AG08395 (cell line): ENCODE results near the gene CIDEC.
A peak's percentile ranks its signal among the peaks of the same experiment; 100 is the strongest.
"Not testable (repeated sequence)": the region's sequence is repeated elsewhere in the genome, so short reads cannot be mapped to it uniquely, and the experiment has no call there.

Experiments
- DNase-seq: peaks from one replicate; pipeline ENCODE4 v3.0.0; 2012; ENCODE audit warnings: mixed read lengths, low spot score

CIDEC gene

DNA sequence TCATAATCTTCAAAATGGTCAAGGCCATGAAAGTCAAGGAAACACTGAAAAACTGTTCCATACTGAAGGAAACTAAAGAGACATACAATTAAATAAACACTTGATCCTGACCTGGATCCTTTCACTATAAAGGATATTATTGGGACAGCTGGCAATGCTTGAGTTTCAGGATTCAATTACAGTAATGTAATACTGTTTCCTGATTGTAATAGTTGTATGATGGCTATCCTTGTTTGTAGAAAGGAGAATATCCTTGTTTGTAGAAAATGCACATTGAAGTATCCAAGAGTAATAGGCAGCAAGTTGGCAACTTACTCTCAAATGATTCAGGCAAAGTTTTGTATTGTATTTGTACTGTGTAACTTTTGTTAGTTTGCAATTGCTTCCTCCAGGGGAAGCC, 4.6 kb downstream of the CIDEC start:
- no peak for DNase-seq

DNA sequence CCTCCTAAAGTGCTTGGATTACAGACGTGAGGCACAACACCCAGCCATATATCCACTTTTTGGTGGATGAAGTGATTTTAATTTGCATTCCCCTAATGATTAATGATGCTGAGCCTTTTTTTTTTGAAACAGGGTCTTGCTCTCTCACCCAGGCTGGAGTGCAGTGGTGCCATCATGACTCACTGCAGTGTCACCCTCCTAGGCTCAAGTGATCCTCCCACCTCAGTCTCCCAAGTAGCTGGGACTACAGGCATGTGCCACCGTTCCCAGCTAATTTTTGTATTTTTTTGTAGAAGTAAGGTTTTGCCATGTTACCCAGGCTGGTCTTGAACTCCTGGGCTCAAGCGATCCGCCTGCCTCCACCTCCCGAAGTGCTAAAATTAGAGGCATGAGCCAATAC, 8.0 kb downstream of the CIDEC start:
- not testable (repeated sequence) for DNase-seq

DNA sequence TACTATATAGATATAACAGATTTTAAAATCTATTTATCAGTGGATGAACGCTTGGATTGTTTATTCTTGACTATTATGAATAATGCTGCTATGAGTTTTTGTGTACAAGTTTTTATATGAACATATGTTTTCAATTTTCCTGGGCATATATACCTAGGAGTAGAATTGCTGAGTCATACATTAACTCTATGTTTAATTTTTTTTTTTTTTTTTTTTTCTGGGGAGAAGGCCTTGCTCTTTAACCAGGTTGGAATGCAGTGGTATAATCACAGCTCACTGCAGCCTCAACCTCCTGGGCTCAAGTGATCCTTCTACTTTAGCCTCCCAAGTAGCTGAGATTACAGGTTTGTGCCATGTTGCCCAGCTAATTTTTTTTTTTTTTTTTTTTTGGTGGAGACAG, 9.1 kb downstream of the CIDEC start:
- peak; percentile 24 for DNase-seq

DNA sequence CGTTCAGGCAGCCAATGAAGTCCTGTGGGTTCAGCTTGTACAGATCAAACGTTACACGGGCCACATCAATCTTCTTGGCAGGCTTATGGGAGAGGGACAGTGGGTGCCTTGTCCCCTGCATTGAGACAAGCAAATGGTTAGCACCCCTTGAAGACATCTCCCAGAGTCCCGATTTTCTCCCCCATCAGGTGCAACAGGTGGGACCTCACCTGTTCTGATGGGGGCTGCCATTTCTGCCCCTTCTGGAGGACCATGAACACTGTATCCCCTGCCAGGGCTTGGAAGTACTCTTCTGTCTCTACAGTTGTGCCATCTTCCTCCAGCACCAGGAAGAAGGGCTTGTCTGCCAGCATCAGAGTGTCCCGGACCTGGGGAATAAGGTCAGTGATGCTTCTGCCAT, 10.1 kb downstream of the CIDEC start:
- no peak for DNase-seq

DNA sequence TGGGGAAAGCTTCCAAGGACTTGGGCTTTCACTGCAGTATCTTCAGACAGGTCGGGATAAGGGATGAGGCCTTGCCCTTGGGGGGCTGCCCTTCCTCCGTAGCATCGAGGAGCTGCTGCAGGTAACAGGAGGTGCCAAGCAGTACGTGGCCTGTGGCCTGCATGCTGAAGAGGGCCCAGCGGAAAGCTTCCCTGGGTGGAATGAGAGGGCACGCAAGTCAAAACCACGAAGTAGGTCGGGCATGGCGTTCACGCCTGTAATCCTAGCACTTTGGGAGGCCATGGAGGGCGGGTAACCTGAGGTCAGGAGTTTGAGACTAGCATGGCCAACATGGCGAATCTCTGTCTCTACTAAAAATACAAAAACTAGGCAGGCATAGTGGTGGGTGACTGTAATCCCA, 12.9 kb downstream of the CIDEC start:
- DNase-seq, result no peak

DNA sequence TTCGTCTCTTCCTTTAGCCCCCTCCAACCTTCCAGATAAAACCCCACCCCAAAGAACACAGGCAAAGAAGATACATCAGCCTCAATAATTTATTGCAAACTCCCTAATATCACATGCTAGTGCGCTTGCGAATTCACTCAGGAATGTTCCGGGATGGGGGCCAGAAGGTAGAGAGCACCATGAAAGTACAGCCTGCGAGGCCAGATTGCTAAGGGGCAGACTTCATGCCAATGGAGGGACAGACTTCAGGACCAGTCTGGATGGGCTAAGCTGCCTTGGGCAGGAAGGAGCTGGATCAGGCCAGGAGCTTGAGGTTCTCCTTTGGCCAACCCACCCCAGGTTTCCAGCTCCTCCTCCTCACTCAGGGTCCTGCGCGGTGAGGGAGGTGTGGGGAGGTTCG, 13.4 kb downstream of the CIDEC start:
- DNase-seq, result no peak

DNA sequence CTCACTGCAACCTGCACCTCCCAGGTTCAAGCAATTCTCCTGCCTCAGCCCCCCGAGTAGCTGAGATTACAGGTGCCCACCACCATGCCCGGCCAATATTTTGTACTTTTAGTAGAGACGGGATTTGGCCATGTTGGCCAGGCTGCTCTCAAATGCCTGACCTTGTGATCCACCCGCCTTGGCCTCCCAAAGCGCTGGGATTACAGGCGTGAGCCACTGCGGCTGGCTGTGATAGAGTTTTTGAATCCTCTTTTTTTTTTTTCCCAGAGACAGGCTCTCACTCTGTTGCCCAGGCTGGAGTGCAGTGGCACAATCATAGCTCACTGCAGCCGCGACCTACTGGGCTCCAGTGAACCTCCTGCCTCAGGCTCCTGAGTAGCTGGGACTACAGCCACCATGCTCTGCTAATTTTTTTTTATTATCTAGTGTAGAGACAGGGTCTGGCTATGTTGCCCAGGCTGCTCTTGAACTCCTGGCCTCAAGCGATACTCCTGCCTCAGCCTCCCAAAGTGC, 14.9 kb downstream of the CIDEC start:
- DNase-seq, result not testable (repeated sequence)

DNA sequence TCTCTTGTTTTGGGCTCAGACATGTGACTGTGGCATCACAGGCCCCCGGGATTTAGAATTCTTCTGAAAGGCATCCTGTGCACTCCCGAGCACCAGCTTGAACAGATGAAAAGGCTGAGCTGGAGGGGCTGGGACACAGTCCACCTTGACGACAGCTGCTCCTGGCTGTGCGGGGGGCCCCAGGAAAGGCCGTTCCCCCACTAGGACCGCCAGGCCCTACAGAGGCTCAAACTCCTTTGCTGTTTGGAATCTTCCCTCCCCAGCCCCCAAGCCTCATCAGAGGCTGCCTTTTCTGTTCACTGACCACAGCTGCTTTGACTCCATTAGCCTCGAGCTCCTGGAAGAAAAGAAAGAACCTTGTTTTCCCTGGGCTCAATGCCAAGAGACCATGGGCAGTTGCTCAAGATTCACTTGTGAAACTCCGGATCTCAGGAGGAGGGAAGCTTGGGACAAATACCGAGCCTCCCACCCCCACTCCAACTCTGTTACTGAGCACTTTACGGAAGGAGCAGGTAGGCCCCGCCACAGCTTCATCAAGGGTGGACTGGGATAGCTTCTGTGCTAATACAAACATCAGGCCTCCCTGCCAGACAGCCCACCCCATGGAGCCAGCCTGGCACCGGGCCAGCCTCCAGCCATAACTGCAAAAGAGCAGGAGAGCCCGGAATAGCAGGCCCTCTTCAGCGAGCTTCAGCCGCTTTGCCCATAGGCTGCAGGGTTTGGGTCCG, 15.7 kb downstream of the CIDEC start:
- no peak for DNase-seq

DNA sequence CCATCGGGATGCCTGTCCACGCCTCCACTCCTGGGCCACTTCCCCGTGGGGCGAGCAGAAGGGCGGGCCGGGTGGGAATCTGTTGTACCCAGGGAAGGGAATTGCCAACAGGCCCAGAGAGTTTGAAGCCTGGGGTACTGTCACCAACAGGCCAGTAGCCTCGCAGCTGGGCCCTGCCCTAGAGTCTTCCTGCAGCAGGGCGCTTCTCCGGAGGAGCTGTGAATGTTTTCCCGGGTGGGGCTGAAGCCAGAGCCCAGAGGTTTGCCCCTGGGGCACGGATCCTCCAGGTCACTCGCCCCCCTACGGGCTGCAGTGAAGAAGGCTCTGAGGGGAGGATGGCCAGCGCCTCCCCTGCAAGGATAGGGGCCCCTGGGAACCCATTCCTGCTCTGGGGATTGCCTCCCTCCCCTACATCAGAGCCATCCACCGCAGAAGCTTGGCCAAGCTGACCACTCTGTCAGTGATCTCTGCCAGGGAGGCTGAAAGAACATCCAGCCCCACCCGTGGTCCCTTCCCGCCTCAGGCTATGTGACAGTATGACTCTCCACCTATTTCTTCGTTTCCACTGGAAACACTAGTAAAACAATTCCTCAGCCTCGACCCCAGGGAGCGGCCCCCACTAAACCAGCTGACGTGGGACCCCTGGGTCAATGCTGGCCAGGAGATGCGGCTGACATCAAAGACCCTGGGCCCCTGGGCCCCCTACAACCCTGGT, 16.8 kb downstream of the CIDEC start:
- no peak for DNase-seq

DNA sequence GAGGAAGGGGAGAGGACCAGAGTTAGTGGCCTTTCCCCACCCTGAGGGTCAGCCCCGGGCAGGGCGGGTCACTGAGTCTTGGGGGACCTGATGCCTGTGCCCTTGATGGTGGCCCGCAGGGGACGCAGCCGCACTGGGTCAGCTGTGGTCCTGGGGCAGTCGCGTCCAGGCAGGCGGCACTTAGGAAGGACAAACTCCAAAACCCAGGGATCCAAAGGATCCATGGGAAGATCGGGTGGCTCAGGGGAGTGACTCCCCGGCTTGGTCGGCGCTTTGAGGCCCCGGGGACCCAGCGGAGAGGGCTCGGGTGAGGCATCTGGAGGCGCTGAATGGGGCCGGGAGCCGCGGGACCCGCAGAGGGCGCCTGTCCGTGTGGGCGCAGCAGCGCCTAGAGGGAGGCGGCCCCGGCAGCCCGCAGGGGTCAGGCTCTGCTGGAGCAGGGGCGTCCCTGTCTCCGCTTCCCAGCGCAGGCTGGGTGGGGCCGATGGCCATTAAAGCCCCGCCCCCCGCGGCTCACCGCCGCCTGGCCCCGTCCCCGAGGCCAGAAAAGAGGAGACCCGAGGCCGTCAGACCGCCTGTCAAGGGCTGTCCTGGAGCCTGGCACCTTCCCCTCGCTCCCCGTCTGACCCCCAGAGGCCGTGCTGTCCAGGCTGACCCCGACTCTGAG, 17.5 kb downstream of the CIDEC start:
- peak; percentile 77 for DNase-seq

DNA sequence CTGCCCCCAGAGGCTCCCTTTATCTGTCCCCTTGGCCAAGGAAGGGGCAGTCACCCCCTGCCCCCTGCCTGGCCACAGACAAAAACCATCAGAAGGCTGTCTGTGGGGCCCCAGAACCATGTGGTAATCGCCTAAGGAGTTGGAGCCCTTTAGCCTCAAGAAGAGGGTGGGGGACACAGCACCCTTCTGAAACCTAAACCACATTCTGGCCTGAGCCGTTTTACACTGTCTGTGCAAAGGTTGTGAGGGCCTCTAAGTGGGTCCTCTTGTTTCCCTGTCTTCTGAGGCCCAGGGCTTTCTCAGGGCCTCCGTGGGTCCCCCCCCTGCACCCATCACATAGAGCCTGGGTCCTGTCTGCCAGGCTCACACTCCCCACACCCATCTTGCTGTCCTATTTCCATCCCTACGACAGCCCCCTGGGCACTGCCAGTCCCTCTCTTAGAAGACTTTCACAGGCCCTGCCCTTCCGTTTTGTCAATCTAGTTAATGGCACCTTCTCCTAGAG, 18.4 kb downstream of the CIDEC start:
- DNase-seq, result no peak

DNA sequence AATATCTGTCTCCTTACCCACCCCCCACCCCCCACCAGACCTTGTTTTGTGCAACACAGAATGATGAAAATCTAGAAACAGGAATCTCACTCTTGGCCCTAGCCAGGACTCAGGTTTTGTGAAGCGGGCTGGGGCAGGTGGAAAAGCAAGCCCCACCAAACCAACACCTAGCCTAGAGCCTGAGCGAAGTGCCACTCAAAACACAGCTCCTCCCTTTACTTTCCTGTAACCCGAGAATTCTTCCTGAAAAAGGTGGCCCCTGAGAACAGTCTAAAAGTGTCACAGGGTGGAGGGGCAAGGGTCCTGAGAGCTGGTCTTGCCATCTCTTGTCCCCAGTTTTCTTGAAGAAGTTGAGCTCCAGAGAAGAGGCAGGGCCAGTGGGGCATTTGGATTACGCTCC, 18.9 kb downstream of the CIDEC start:
- no peak for DNase-seq

DNA sequence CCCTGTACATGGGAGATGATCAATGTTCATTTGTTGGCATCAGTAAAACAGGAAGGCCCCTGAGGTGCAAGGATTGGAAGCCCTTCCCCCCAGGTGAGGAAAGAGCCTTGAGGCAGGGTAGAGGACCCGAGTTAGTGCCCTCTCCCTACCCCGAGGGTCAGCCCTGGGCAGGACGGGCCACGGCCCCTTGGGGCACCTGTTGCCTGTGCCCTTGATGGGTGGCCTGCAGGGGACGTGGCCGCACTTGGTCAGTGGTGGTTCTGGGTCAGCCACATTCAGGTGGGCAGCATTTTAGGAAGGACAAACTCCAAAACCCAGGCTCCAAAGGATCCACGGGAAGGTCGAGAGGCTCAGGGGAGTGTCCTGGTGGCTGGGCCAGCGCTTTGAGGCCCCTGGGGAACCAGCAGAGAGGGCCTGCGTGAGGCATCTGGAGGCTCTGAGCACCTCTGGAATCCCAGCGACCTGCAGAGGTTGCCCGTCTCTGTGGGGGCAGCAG, 20.5 kb downstream of the CIDEC start:
- DNase-seq, result no peak

DNA sequence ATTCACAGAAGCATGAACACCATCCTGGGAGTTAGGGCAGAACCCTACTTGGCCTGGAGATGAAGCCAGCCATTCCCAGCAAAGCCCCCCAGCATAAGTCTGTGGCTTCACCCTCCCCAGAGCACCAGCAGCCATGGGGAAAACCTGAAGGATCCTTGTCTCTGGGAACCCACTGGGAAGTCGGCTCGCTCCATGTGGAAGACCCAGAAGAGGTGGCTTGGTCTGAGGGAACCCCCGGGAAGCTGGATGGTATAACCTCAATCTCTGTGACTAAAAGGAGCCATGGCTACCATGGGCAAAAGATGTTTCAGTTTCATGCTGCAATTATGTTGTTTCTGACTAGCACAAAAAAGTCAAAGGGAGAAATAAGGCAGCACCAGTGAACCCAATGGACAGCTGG, 24.5 kb downstream of the CIDEC start:
- DNase-seq, result no peak

DNA sequence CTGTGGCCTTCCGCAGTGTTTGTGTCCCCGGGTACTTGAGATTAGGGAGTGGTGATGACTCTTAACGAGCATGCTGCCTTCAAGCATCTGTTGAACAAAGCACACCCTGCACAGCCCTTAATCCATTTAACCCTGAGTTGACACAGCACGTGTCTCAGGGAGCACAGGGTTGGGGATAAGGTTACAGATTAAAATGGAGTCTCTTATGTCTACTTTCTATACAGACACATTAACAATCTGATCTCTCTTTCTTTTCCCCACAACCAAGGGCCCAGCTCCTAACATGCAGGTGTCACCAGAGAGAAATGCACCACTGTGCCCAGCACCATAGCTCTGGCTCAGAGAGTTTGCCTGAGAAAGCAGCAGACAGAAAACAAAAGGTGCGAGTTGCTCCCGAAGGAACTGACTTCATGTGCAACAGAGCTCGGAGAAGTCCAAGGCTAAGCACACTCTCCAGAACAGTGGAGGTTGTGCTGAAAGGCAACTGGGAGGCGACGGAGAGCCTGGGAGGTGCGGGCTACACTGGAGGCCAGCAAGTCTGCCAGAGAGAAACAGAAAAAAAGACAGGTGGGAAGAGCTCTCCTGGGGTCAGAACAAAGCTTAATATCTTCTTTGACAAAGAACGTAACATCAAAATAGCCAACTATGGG, 25.6 kb downstream of the CIDEC start:
- DNase-seq, result not testable (repeated sequence)

DNA sequence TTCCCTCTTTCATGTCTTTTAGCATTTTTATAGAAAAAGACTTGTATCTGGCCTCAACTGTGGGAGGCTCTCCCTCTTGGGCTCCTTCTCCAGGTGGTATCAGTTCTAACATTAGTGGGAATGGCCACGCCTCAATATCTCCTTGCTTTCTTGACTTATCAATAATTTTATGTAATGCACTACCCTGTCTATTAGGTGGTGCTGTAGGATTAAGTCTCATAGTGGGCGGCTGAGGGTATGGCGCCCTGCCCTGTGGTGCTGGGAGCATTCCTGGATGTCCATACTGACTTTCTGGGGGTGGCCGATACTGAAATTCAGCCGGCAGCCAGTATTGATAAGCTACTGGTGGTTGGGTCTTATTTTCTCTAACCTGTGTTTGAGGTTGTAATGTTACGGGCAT, 27.5 kb downstream of the CIDEC start:
- no peak for DNase-seq

DNA sequence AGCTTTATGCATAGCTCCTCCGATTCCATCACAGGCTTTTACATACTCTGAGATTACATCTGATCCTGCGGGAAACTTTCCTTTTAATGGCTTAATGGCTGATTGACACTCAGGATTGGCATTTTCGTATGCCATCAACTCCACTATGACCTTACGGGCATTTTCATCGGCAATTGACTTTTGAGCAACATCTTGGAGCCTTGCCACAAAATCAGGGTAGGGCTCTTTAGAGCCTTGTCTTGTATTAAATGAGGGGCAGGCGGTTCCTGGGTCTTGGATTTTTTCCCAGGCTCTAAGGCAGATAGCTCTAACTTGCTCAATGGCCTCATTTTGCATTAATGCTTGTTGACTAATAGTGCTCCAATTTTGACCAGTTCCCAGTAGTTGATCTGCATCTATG, 28.1 kb downstream of the CIDEC start:
- DNase-seq, result not testable (repeated sequence)

DNA sequence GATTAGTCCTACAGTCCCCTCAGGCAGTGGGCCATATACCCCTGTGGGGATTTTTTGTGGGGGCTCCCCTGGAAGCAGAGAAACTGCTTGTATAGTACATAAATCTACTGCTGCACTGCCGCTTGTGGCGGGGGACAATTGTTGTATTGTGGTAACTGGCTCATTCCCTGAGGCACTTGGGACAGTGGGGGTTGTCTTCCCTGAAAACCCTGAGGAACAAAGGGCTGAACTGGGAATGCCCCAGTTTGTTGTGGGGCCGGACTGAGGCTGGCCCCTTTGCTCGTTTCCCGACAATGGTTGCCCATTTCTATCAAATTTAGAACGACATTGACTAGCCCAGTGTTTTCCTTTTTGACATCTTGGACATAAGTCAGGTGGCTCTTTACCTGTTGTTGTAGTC, 28.7 kb downstream of the CIDEC start:
- not testable (repeated sequence) for DNase-seq

DNA sequence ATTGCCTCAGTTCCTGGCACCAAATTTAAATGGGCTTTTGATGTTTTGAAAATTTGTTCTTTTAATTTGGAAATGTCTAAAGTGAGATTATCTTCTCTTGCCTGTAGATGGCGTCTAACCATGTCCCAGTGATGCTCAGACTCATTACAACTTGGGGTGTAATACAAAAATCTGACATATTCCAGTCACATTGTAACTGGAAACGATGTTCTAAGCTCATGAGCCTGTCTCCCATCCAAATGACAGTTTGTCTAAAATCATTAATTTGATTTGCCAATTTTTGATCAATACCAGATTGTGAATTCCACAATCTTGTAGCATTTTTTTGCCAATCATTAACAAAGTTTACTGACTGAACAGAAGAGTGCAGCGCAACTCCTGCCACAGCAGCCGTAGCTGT, 31.2 kb downstream of the CIDEC start:
- not testable (repeated sequence) for DNase-seq

DNA sequence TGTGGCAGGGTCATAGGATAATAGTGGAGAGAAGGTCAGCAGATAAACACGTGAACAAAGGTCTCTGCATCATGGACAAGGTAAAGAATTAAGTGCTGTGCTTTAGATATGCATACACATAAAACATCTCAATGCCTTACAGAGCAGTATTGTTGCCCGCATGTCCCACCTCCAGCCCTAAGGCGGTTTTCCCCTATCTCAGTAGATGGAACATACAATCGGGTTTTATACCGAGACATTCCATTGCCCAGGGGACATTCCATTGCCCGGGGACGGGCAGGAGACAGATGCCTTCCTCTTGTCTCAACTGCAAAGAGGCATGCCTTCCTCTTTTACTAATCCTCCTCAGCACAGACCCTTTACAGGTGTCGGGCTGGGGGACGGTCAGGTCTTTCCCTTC, 32.2 kb downstream of the CIDEC start:
- not testable (repeated sequence) for DNase-seq

DNA sequence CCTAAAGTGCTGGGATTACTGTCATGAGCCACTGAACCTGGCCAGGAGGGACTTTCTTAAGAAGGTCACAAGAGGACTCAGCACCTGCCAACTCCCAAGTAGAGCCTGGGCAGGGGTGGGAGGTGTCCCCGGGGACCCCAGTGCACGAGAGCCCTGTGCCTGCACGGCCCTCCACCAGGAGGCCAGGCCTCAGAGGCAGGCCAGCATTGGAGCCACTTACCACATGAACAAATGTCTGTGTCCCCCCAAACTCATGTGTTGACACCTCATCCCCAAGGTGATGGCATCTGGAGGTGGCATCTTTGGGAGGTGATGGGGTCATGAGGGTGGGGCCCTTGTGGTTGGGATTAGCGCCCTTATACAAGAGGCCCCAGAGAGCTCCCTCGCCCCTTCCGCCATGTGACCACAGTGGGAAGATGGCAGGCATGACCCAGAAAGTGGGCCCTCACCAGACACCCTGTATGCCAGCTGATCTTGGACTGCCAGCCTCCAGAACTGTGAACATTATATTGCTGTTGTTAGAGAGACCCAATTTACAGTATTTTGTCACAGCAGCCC, 33.0 kb downstream of the CIDEC start:
- DNase-seq, result no peak

DNA sequence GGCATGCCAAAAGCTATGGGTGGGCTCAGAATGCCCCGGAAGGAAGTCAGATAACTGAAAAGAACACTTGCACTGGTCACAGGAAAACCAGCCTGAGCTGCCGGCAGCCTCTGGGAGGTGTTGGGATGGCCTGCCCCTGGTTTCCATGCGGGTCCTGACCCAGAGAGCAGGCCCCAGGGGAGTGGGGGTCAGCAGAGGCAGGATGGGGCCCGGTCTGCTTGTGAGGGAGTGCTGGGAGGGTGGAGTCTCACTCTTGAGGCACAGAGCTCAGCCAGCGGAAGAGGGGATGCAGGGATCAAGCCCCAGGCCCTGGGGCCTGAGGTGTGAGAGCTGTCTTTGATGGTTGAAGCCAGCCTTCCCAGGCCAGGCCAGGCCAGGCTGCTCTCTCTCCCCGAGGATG, 33.8 kb downstream of the CIDEC start:
- DNase-seq, result no peak
